ENCODE data around the gene STYK1.

STYK1 gene

DNA sequence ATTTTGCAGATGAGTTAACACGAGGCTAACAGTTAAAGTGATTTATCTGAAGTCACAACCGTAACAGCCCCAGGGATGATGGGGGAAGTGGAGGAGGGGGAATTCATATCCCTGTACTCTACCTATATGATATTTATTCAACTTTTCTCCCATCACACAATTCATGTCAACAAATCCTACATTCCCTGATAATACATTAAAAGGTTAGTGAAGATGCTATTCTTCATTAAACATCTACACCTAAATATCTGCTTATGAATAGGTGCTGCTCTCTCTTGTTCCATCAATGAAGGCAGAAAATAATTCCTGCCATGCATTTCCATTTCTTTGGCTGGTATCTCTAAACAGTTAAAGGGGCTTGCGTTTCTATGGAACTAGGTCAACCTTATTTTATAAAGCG is 42.4 kb upstream of the STYK1 start:
- 0 out of 2 replicates have a peak overlapping the region, but pooled peaks have one; percentile 11 for H3K4me3 ChIP-seq (ENCODE audit: low read length)
- no peaks in the 10 kb centered on the region for H3K27me3 ChIP-seq (ENCODE audit: insufficient read depth, low read length)
- H3K27ac ChIP-seq (ENCODE audit: low read length), result no peak overlapping the region
- no peak overlapping the region; the same call in 1 of the 2 replicates for H3K9ac ChIP-seq (ENCODE audit: low read depth, low read length)
- peaks cover 41% of the 10 kb centered on the region for H3K4me1 ChIP-seq (ENCODE audit: insufficient read depth, low read length)
- peaks cover 68% of the 10 kb centered on the region for H3K36me3 ChIP-seq (ENCODE audit: insufficient read depth, low read depth, low read length)
- H3K9me3 ChIP-seq (ENCODE audit: insufficient read depth, low read depth, low read length), result no peaks in the 10 kb centered on the region

DNA sequence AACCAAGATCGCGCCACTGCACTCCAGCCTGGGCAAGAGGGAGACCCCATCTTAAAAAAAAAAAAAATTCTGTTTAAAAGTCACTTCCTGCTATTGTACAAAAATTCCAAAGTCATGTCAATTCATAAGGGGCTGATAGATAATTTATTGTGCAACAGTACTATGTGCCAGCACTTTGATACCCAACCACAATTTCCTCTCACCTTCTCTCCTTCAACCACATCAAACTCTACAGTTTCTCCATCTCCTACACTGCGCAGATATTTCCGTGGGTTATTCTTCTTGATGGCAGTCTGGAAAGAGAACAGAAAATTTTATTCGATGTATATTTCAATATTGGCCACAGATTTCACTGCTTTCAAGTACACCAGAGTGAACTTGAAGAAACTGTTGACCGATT is 41.6 kb upstream of the STYK1 start:
- Histone ChIP-seq H3K27ac (ENCODE audit: low read length) (no peak overlapping the region), H3K4me1 (ENCODE audit: insufficient read depth, low read length) (peaks cover 35% of the 10 kb centered on the region), H3K36me3 (ENCODE audit: insufficient read depth, low read depth, low read length) (peaks cover 75% of the 10 kb centered on the region)

DNA sequence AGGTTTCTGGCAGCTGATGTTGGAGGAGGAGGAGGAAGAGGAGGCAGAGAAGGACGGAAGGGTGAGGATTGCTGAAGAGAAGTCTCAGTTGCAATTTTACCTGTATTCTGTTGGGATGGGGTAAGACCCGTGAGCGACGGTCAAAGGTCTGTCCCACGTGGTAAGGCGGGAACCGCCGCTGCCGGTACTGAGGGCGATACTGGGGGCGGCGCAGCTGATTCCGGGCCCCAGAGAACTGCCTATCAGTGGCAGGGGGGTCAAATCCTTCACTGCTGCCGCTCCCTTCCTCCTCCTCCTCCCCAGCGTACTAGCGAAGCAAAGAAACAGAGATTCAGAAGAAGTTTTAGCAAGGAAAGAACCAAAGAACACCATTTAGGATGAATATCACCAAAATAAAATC is 36.0 kb upstream of the STYK1 start:
- Histone ChIP-seq H3K4me1 (ENCODE audit: insufficient read depth, low read length) (no peaks in the 10 kb centered on the region), H3K9me3 (ENCODE audit: insufficient read depth, low read depth, low read length) (no peaks in the 10 kb centered on the region), H3K27me3 (ENCODE audit: insufficient read depth, low read length) (no peaks in the 10 kb centered on the region), H3K4me3 (ENCODE audit: low read length) (no peak overlapping the region), H3K9ac (ENCODE audit: low read depth, low read length) (no peak overlapping the region), H3K36me3 (ENCODE audit: insufficient read depth, low read depth, low read length) (peaks cover 96% of the 10 kb centered on the region), H3K27ac (ENCODE audit: low read length) (no peak overlapping the region)

More for the DNA sequence above, 41.6 kb upstream of the STYK1 start:
- H3K9ac ChIP-seq (ENCODE audit: low read depth, low read length), result no peak overlapping the region
- no peaks in the 10 kb centered on the region for H3K9me3 ChIP-seq (ENCODE audit: insufficient read depth, low read depth, low read length)
- no peaks in the 10 kb centered on the region for H3K27me3 ChIP-seq (ENCODE audit: insufficient read depth, low read length)
- H3K4me3 ChIP-seq (ENCODE audit: low read length), result no peak overlapping the region

DNA sequence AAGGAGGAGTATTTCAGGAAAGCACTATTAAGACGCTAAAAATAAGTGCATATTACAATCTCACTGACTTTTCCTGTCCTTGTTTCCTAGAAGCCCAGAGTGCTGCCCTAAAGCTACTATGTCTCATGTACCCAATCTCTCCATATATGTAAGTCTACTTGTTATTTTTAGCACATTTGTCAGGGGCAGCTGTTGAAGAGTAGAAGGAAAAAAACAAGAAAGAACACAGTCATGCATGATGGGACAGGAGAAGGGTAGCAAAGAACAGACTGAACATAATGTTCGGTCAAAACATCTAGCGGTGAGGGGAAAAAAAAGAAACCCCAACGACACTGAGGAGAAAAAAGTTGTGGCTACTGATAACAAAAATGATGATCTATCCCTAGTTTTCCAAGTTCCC is 35.0 kb upstream of the STYK1 start:
- no peaks in the 10 kb centered on the region for H3K9me3 ChIP-seq (ENCODE audit: insufficient read depth, low read depth, low read length)
- H3K36me3 ChIP-seq (ENCODE audit: insufficient read depth, low read depth, low read length), result peaks cover 96% of the 10 kb centered on the region
- H3K9ac ChIP-seq (ENCODE audit: low read depth, low read length), result no peak overlapping the region
- H3K27me3 ChIP-seq (ENCODE audit: insufficient read depth, low read length), result no peaks in the 10 kb centered on the region
- H3K4me1 ChIP-seq (ENCODE audit: insufficient read depth, low read length), result no peaks in the 10 kb centered on the region
- H3K4me3 ChIP-seq (ENCODE audit: low read length), result no peak overlapping the region
- H3K27ac ChIP-seq (ENCODE audit: low read length), result no peak overlapping the region

DNA sequence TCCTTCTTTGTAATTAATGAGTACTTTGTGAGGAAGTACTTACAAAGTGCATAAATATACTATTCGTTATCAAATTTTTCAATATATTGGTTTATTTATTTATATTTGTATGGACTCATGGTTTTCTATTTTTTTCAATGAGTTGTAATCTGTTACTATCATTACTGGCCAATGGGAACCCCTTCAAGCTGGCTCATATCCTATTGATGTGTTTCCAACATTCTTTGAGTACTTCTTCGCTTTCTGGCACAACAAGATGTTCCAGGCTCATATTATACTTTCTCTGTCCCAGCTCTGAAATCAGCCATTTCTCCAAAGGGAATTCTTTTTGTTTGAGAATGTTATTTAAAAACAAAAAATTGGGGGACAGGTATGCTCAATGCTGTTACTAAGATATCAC is 31.8 kb upstream of the STYK1 start:
- no peaks in the 10 kb centered on the region for H3K4me1 ChIP-seq (ENCODE audit: insufficient read depth, low read length)
- no peak overlapping the region for H3K4me3 ChIP-seq (ENCODE audit: low read length)
- H3K27ac ChIP-seq (ENCODE audit: low read length), result no peak overlapping the region
- peaks cover 96% of the 10 kb centered on the region for H3K36me3 ChIP-seq (ENCODE audit: insufficient read depth, low read depth, low read length)
- H3K9ac ChIP-seq (ENCODE audit: low read depth, low read length), result no peak overlapping the region
- H3K9me3 ChIP-seq (ENCODE audit: insufficient read depth, low read depth, low read length), result no peaks in the 10 kb centered on the region
- H3K27me3 ChIP-seq (ENCODE audit: insufficient read depth, low read length), result no peaks in the 10 kb centered on the region

DNA sequence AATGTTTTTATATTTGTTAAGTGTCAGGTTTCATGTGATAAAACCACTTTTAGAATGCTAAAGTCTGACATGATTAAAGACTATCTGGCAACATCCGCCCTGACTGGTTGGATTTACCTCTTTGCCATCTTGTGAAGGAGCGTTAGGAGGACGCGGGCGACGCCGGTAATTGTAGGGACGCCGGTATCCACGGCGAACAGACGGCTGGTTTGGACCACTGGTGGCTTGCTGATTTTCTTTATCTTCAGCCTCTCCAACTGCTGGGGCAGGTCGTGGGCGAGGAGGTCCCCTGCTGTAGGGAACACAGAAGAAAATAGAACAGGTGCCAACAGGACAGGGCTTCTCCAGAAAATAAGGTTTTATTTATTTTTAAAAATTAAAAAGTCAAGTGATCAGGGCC is 28.0 kb upstream of the STYK1 start:
- no peak overlapping the region for H3K27ac ChIP-seq (ENCODE audit: low read length)
- no peak overlapping the region for H3K9ac ChIP-seq (ENCODE audit: low read depth, low read length)
- H3K4me3 ChIP-seq (ENCODE audit: low read length), result no peak overlapping the region
- no peaks in the 10 kb centered on the region for H3K27me3 ChIP-seq (ENCODE audit: insufficient read depth, low read length)
- H3K4me1 ChIP-seq (ENCODE audit: insufficient read depth, low read length), result no peaks in the 10 kb centered on the region
- H3K9me3 ChIP-seq (ENCODE audit: insufficient read depth, low read depth, low read length), result no peaks in the 10 kb centered on the region
- peaks cover 97% of the 10 kb centered on the region for H3K36me3 ChIP-seq (ENCODE audit: insufficient read depth, low read depth, low read length)

DNA sequence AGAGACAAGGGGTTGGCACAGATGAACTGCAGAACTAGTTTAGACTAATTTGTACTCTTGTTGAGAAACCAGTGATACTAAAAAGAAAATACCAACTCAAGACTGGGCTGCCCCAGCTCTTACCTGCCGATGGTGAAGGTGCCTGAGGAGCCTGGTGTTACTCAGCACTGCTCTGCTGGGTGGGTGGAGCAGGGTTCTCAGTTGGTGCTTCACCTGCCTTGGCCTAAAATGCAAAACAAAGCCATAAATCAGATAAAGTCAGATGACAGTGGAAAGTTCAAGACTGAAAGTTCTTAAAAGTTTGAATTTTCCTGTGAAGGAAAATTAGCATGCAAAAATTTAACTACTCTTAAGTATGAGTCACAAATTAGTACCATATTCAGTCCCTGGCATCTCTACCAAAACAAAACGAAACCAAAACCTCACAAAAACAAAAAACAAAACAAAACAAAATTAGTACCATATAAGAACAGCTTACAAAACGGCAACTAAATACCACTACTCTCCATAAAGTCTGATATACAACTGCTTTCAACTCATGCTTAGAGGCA is 27.4 kb upstream of the STYK1 start:
- H3K9ac ChIP-seq (ENCODE audit: low read depth, low read length), result no peak overlapping the region

DNA sequence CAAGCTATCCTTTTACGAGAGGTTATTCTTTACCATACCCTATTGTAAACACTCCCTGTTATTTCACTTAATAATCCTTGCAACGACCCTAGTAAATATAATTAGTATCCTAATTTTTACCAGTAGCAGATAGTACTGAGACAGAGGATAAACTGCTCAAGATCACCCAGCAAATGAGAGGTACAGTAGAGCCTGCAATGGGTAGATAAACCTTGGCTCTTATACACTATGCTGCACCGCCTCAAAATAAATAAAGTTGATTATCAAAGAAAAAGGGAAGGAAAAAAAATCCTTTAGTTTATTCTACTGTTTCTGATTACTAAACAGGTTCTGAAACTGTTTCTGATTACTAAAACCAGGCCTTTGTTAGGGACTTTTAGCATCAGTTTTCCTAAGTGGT is 26.7 kb upstream of the STYK1 start:
- H3K27me3 ChIP-seq (ENCODE audit: insufficient read depth, low read length), result no peaks in the 10 kb centered on the region
- H3K36me3 ChIP-seq (ENCODE audit: insufficient read depth, low read depth, low read length), result peaks cover 91% of the 10 kb centered on the region
- no peak overlapping the region for H3K9ac ChIP-seq (ENCODE audit: low read depth, low read length)
- H3K4me3 ChIP-seq (ENCODE audit: low read length), result no peak overlapping the region
- H3K4me1 ChIP-seq (ENCODE audit: insufficient read depth, low read length), result no peaks in the 10 kb centered on the region
- no peaks in the 10 kb centered on the region for H3K9me3 ChIP-seq (ENCODE audit: insufficient read depth, low read depth, low read length)
- H3K27ac ChIP-seq (ENCODE audit: low read length), result no peak overlapping the region

More for the DNA sequence above, 27.4 kb upstream of the STYK1 start:
- no peaks in the 10 kb centered on the region for H3K4me1 ChIP-seq (ENCODE audit: insufficient read depth, low read length)
- H3K27me3 ChIP-seq (ENCODE audit: insufficient read depth, low read length), result no peaks in the 10 kb centered on the region
- no peak overlapping the region for H3K4me3 ChIP-seq (ENCODE audit: low read length)
- no peaks in the 10 kb centered on the region for H3K9me3 ChIP-seq (ENCODE audit: insufficient read depth, low read depth, low read length)
- peaks cover 97% of the 10 kb centered on the region for H3K36me3 ChIP-seq (ENCODE audit: insufficient read depth, low read depth, low read length)
- H3K27ac ChIP-seq (ENCODE audit: low read length), result no peak overlapping the region

DNA sequence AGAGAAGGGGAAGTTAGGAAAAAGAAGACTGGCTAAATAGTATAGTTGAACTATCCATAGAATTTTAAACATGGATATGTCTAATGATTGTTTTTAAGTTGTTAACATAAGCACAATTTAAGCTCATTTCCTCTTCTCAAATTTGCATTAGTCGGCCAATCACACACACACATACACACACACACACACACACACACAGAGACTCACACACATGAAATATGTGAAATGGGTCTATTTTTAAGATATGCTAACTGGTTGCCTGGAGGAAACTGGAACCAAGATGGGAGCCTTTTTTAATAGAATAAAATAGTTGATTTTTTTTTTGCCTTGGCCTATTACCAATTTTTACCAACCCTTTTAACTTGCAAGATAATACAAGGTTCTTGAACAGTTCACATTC is 24.0 kb upstream of the STYK1 start:
- Histone ChIP-seq H3K4me1 (ENCODE audit: insufficient read depth, low read length) (no peaks in the 10 kb centered on the region), H3K27ac (ENCODE audit: low read length) (no peak overlapping the region), H3K4me3 (ENCODE audit: low read length) (no peak overlapping the region), H3K9ac (ENCODE audit: low read depth, low read length) (no peak overlapping the region), H3K36me3 (ENCODE audit: insufficient read depth, low read depth, low read length) (peaks cover 64% of the 10 kb centered on the region), H3K9me3 (ENCODE audit: insufficient read depth, low read depth, low read length) (no peaks in the 10 kb centered on the region), H3K27me3 (ENCODE audit: insufficient read depth, low read length) (no peaks in the 10 kb centered on the region)

DNA sequence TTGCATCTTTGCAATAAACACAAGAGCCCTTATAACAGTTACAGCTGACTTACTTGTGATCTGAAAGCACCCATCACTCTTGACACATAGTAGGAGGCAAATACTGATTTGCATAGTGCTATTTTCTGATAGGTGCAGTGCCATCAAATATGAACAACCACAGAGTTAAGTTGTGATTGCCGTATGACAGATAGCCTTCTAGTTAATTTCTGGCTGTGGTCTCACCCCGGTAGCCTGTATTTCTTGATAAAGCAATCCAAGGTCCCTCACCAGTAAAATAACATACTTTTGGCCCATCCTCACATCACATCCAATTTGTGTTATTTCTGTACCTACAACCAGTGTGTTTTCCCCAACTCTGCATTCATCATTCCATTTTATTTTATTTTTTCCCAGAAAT is 23.3 kb upstream of the STYK1 start:
- Histone ChIP-seq H3K27me3 (ENCODE audit: insufficient read depth, low read length) (no peaks in the 10 kb centered on the region), H3K9me3 (ENCODE audit: insufficient read depth, low read depth, low read length) (no peaks in the 10 kb centered on the region), H3K36me3 (ENCODE audit: insufficient read depth, low read depth, low read length) (peaks cover 57% of the 10 kb centered on the region), H3K4me3 (ENCODE audit: low read length) (no peak overlapping the region), H3K4me1 (ENCODE audit: insufficient read depth, low read length) (no peaks in the 10 kb centered on the region), H3K27ac (ENCODE audit: low read length) (no peak overlapping the region), H3K9ac (ENCODE audit: low read depth, low read length) (no peak overlapping the region)

DNA sequence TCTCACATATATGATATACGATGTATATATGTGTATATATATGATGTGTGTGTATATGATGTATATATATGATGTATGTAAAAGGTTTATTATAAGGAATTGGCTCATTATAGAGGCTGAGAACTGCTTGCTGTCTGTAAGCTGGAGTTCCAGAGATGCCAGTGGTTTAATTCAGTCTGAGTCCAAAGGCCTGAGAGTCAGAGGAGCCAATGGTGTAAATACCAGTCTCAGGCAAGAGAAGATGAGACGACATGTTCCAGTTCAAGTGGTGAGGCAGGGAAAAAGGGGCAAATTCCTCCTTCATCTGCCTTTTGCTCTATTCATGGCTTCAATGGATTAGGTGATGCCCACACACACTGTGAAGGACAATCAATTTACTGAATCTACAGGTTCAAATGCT is 17.1 kb upstream of the STYK1 start:
- Histone ChIP-seq H3K36me3 (ENCODE audit: insufficient read depth, low read depth, low read length) (no peaks in the 10 kb centered on the region), H3K9me3 (ENCODE audit: insufficient read depth, low read depth, low read length) (no peaks in the 10 kb centered on the region), H3K4me1 (ENCODE audit: insufficient read depth, low read length) (no peaks in the 10 kb centered on the region), H3K4me3 (ENCODE audit: low read length) (no peak overlapping the region), H3K27ac (ENCODE audit: low read length) (no peak overlapping the region), H3K9ac (ENCODE audit: low read depth, low read length) (no peak overlapping the region), H3K27me3 (ENCODE audit: insufficient read depth, low read length) (no peaks in the 10 kb centered on the region)

DNA sequence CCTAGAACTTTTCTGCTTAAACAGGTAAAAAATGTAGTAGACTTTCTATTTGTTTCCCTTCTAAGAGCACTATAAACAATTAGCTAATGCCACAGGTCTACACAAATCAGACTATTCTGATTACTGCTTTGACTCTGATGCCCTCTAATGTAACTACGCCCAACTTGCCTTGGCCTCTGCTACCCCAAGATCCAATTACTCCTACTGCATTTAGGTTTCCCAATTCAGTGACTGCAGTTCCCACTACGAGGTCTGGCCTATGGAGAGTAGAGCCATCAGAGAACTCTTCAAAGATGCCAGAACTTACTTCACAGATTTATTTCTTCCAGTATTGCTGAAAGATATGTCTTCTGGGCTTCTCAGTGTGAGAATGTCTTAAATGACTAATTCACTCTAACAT is 15.3 kb upstream of the STYK1 start:
- H3K9me3 ChIP-seq (ENCODE audit: insufficient read depth, low read depth, low read length), result no peaks in the 10 kb centered on the region
- no peaks in the 10 kb centered on the region for H3K4me1 ChIP-seq (ENCODE audit: insufficient read depth, low read length)
- H3K36me3 ChIP-seq (ENCODE audit: insufficient read depth, low read depth, low read length), result no peaks in the 10 kb centered on the region

More for the DNA sequence above, 15.3 kb upstream of the STYK1 start:
- H3K9ac ChIP-seq (ENCODE audit: low read depth, low read length), result no peak overlapping the region
- H3K27me3 ChIP-seq (ENCODE audit: insufficient read depth, low read length), result no peaks in the 10 kb centered on the region
- no peak overlapping the region for H3K27ac ChIP-seq (ENCODE audit: low read length)
- H3K4me3 ChIP-seq (ENCODE audit: low read length), result no peak overlapping the region
